ENCODE data around the gene CPNE6. TPM values are rescaled to one million over a fixed set of nuclear protein-coding genes. Genes with fewer than 3 reads are reported as not detected.
A peak's percentile ranks its signal among the peaks of the same experiment; 100 is the strongest.

Gene CPNE6
- total and polyA plus RNA-seq, 2 donors (not counting 1 experiment from before 2014, with no cell fraction given) = not detected

DNA sequence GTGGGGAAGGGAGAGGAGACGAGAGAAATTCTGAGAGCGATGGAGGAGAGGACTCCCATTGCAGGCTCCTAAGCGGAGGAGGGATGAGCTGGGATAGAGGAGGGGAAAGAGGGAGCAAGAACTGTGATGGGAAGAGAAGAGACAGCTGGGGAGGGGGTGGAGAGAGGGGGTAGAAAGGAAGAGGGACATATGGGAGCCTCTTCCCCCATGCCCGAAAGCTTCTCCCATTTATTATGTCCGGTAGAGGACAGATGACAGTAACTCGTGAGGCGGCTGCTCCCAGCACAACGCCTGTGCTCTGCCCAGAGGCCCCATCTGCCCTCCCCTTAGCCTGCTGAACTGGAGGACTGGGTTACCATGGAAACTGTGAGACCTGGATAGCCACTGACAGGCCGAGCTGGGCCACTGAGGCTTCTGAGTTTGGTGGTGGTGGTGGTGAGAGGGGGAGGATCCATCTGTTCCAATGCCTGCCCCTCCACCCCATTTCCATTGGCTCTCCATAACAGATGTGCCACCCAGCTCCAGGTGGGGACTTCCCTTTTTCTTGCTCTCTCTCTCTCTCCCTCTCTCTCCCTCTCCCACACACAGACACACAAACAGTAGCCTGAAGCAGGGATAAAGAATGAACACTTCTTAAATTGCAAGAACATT lies 8.3 kb downstream of the CPNE6 start:
- H2AFZ ChIP-seq (ENCODE audit: insufficient read depth, low read depth, low read length, poor library complexity, severe bottlenecking) = no peak overlapping the region
- H3K4me1 ChIP-seq (ENCODE audit: control insufficient read depth in 2 of 2, insufficient read depth in 2 of 2, low read length in 2 of 2) = peaks cover 31 to 38% of the 10 kb centered on the region in 2 donors
- H3K27me3 Mint-ChIP-seq = no peaks in the 10 kb centered on the region
- H3K27me3 ChIP-seq (replicated peaks in 1 of 4; ENCODE audit: control extremely low read depth in 1 of 4, control insufficient read depth in 3 of 4, insufficient read depth in 4 of 4, low read length in 3 of 4) = no peaks in the 10 kb centered on the region
- no peak overlapping the region for H3K27ac Mint-ChIP-seq
- ATAC-seq (ENCODE audit: low read depth) = no peak
- no peaks in the 10 kb centered on the region for H3K9me3 Mint-ChIP-seq (ENCODE audit: insufficient read depth)
- TF ChIP-seq, protein P1, sequence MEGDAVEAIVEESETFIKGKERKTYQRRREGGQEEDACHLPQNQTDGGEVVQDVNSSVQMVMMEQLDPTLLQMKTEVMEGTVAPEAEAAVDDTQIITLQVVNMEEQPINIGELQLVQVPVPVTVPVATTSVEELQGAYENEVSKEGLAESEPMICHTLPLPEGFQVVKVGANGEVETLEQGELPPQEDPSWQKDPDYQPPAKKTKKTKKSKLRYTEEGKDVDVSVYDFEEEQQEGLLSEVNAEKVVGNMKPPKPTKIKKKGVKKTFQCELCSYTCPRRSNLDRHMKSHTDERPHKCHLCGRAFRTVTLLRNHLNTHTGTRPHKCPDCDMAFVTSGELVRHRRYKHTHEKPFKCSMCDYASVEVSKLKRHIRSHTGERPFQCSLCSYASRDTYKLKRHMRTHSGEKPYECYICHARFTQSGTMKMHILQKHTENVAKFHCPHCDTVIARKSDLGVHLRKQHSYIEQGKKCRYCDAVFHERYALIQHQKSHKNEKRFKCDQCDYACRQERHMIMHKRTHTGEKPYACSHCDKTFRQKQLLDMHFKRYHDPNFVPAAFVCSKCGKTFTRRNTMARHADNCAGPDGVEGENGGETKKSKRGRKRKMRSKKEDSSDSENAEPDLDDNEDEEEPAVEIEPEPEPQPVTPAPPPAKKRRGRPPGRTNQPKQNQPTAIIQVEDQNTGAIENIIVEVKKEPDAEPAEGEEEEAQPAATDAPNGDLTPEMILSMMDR (IDR thresholded peaks at IDR 0.05) = no peak
- no peak for TF ChIP-seq EZH2 (IDR thresholded peaks at IDR 0.05; ENCODE audit: borderline replicate concordance, insufficient read depth, low read depth, low read length, poor library complexity, severe bottlenecking)
- POLR2A ChIA-PET = interaction anchor here (0.6 to 2.6 kb wide), 5 partner anchors 22 to 234 kb away, joined by 3 to 6 read pairs (median 3); partner anchors contain the start of genes CARMIL3, DCAF11, NRL and TM9SF1
- WGBS (ENCODE audit: insufficient coverage) = 98% methylated on average over 4 of the region's 9 CpGs
- no peaks in the 10 kb centered on the region for H3K9me3 ChIP-seq (ENCODE audit: control extremely low read depth in 1 of 3, control insufficient read depth in 2 of 3, insufficient read depth in 1 of 3, low read length in 2 of 3)
- peaks cover 43% of the 10 kb centered on the region for H3K4me1 Mint-ChIP-seq
- H4K20me1 ChIP-seq (ENCODE audit: control insufficient read depth, insufficient read depth, low read length, poor library complexity, severe bottlenecking) = no peaks in the 10 kb centered on the region
- H3K4me3 Mint-ChIP-seq = peak overlapping the region; percentile 86
- no peak overlapping the region for H3K4me3 ChIP-seq (ENCODE audit: control extremely low read depth in 1 of 5, extremely low read depth in 1 of 5, insufficient read depth in 1 of 5, low read depth in 2 of 5, low read length in 4 of 5)
- H3K9ac ChIP-seq (ENCODE audit: low read length) = no peak overlapping the region
- H3K4me2 ChIP-seq (replicated peaks; ENCODE audit: low read depth, low read length, poor library complexity, severe bottlenecking) = peak overlapping the region; percentile 92
- H3K79me2 ChIP-seq (ENCODE audit: control insufficient read depth, insufficient read depth, low read length) = peaks cover 9% of the 10 kb centered on the region
- CTCF ChIA-PET = interaction anchor here (1.0 to 8.0 kb wide), 7 partner anchors 8 to 254 kb away, joined by 3 to 96 read pairs (median 5); partner anchors contain the start of gene PCK2
- no peaks in the 10 kb centered on the region for H3K36me3 ChIP-seq (replicated peaks in 1 of 2; ENCODE audit: control extremely low read depth in 1 of 2, control insufficient read depth in 1 of 2, extremely low read depth in 1 of 2, insufficient read depth in 2 of 2, low read length in 1 of 2)
- DNase-seq = no peak
- intact Hi-C loops (cut with micrococcal nuclease) = loop anchor here (2.0 kb wide), 1 partner anchor 57 kb away; the partner anchor contains the start of gene PSME1
- H3K27ac ChIP-seq (ENCODE audit: low read length in 2 of 2) = no peak overlapping the region

GRCh38 chr14:24080142-24080530 lies 8.8 kb downstream of the CPNE6 start:
- H3K27me3 Mint-ChIP-seq = no peaks in the 10 kb centered on the region
- Histone ChIP-seq H3K9ac (ENCODE audit: low read length) (no peak overlapping the region), H3K36me3 (replicated peaks in 1 of 2; ENCODE audit: control extremely low read depth in 1 of 2, control insufficient read depth in 1 of 2, extremely low read depth in 1 of 2, insufficient read depth in 2 of 2, low read length in 1 of 2) (no peaks in the 10 kb centered on the region), H3K27ac (ENCODE audit: low read length in 2 of 2) (no peak overlapping the region), H3K79me2 (ENCODE audit: control insufficient read depth, insufficient read depth, low read length) (peaks cover 9% of the 10 kb centered on the region), H3K4me1 (ENCODE audit: control insufficient read depth in 2 of 2, insufficient read depth in 2 of 2, low read length in 2 of 2) (peaks cover 29 to 34% of the 10 kb centered on the region in 2 donors), H3K27me3 (replicated peaks in 1 of 4; ENCODE audit: control extremely low read depth in 1 of 4, control insufficient read depth in 3 of 4, insufficient read depth in 4 of 4, low read length in 3 of 4) (no peaks in the 10 kb centered on the region), H3K4me3 (ENCODE audit: control extremely low read depth in 1 of 5, extremely low read depth in 1 of 5, insufficient read depth in 1 of 5, low read depth in 2 of 5, low read length in 4 of 5) (no peak overlapping the region), H3K9me3 (ENCODE audit: control extremely low read depth in 1 of 3, control insufficient read depth in 2 of 3, insufficient read depth in 1 of 3, low read length in 2 of 3) (no peaks in the 10 kb centered on the region), H2AFZ (ENCODE audit: insufficient read depth, low read depth, low read length, poor library complexity, severe bottlenecking) (no peak overlapping the region), H4K20me1 (ENCODE audit: control insufficient read depth, insufficient read depth, low read length, poor library complexity, severe bottlenecking) (no peaks in the 10 kb centered on the region), H3K4me2 (replicated peaks; ENCODE audit: low read depth, low read length, poor library complexity, severe bottlenecking) (peak overlapping the region; percentile 92)
- peaks cover 38% of the 10 kb centered on the region for H3K4me1 Mint-ChIP-seq
- ATAC-seq (ENCODE audit: low read depth) (no peak), DNase-seq (no peak)
- ChIA-PET CTCF (interaction anchor here (0.6 to 8.0 kb wide), 11 partner anchors 8 to 253 kb away, joined by 3 to 96 read pairs (median 3); partner anchors contain the start of genes CIDEB and PCK2), POLR2A (interaction anchor here (0.6 to 2.6 kb wide), 9 partner anchors 14 to 234 kb away, joined by 3 to 22 read pairs (median 5); partner anchors contain the start of genes CARMIL3, DCAF11, NRL and PCK2)
- no peak for TF ChIP-seq EZH2 (IDR thresholded peaks at IDR 0.05; ENCODE audit: borderline replicate concordance, insufficient read depth, low read depth, low read length, poor library complexity, severe bottlenecking)
- TF ChIP-seq, protein P1 (IDR thresholded peaks at IDR 0.05) = no peak
- peak overlapping the region; percentile 86 for H3K4me3 Mint-ChIP-seq
- intact Hi-C loops (cut with micrococcal nuclease) = loop anchor here (2.0 kb wide), 1 partner anchor 57 kb away; the partner anchor contains the start of gene PSME1
- H3K9me3 Mint-ChIP-seq (ENCODE audit: insufficient read depth) = no peaks in the 10 kb centered on the region
- WGBS (ENCODE audit: insufficient coverage) = 44% methylated on average over 4 of the region's 6 CpGs
- no peak overlapping the region for H3K27ac Mint-ChIP-seq

All from B cell (primary cell).